Measurements from ENCODE around the gene RPS15.
"Not testable (repeated sequence)": the region's sequence is repeated elsewhere in the genome, so short reads cannot be mapped to it uniquely, and the experiment has no call there.

The RPS15 gene

DNA sequence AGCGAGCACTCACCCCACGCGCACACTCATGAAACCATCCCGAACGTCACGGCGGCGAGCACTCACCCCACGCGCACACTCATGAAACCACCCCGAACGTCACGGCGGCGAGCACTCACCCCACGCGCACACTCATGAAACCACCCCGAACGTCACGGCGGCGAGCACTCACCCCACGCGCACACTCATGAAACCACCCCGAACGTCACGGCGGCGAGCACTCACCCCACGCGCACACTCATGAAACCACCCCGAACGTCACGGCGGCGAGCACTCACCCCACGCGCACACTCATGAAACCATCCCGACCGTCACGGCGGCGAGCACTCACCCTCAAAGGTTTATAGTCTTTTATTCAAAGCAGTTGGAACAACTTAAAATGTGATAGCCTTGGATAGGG is 18.1 kb upstream of the RPS15 start:
- not testable (repeated sequence) for DNase-seq (ENCODE audit: low read depth in 2 of 2)

DNA sequence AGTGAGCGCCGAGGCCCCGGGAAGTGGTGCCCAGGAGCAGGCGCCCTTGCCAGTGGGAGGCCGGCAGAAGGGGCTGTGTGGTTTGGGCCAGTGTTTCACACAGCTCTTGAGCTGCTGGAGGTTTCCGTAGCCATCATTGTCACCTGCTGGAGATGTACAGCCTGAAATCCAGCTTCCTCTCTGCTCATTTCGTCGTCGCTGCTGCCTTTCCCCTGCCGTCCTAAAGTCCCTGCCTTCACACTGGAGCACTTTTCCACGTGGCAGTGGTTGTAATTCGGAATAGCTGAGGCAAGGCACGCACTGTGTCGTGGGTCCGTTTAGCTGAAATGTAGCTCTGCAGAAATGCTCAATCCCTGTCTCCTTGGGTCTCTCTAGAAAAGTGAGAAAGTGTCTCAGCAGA is 17.6 kb upstream of the RPS15 start:
- no peak for DNase-seq (ENCODE audit: low read depth in 2 of 2)

DNA sequence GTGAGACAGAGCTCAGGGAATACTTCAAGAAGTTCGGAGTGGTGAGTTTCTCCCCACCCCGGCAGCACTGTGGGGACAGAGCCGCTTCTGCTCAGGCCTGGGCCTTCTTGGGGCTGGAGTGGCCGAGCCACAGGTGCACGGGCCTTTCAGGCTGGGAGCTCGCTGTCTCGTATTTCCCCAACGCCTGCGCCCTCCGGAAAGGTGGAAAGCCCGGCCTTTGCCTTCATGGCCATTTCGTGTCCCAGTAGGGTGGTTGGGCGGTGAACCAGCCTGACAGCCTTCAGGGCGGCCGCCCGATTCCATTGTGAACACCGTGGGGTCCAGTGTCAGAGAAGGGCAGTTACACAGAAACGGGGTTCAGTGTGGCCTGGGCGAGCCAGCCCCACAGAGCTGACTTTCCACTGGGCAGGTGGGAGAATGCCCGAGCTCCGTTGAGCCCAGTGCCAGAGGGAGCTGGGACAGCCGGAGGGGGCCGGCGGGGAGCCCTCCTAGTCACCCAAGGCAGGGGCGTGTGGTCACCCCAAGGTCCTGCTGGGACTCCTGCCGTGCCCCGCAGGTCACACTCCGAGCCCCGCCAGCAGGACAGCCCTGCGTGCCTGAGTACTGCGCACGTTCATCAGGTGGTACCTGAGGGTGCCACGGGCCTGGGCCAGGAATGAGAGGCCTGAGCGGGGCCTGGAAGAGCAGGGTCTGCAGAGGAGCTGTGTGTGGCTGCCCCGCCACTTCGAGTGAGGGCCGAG is 16.8 kb upstream of the RPS15 start:
- no peak for DNase-seq (ENCODE audit: low read depth in 2 of 2)

DNA sequence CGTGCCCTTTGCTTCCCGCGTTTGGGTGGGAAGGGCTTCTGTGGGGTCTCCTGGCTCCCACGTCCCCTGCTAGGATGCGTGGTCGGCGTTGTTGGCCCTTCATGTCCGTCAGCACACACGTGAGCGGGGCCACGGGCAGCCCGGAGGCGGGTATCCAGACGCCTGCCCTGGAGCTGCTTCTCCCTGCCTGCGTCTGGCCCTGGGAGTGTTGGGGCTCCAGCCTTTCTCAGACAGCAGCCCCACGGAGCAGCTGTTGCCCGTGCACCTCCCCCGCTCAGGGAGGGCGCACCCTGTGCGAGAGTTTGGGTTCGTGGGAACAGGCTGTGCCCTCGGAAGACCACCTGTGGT is 16.3 kb upstream of the RPS15 start:
- no peak for DNase-seq (ENCODE audit: low read depth in 2 of 2)

DNA sequence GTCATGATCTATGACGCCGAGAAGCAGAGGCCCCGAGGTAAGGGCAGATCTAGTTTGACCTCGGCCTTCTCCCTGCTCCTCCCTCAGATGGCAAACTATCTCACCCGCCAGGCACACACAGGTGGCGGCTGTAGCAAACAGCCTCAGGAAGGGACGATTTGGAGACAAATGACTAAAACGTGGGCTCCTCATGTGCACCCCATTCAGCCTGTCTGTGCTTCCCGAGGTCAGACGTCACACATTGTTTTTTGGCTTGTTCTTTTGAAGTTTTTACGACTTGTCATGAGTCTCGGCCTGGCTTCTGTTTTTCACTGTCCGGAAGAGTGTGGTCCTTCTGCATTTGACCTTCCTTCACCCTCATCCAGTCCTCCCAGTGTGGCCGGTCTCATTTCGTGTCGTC is 15.8 kb upstream of the RPS15 start:
- DNase-seq (ENCODE audit: low read depth in 2 of 2), result no peak

DNA sequence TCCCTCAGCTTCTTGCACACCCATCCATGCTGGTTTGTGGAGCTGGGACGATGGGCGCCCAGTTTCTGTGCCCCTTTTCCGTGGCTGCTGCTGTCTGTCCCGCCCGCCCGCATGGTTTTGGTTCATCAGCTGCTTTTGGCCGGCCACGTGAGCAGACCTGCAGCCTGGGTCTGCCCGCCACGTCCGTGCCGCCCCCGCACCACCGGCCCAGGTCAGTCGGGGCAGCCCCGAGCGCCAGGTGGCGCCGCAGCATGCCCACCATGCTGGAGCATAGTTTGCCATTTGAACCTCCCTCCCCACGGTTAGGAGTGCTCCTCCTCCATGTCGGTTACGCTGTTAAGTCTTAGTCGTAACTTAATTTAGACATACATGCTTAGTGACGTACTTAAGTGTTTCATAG is 15.3 kb upstream of the RPS15 start:
- DNase-seq (ENCODE audit: low read depth in 2 of 2), result no peak

DNA sequence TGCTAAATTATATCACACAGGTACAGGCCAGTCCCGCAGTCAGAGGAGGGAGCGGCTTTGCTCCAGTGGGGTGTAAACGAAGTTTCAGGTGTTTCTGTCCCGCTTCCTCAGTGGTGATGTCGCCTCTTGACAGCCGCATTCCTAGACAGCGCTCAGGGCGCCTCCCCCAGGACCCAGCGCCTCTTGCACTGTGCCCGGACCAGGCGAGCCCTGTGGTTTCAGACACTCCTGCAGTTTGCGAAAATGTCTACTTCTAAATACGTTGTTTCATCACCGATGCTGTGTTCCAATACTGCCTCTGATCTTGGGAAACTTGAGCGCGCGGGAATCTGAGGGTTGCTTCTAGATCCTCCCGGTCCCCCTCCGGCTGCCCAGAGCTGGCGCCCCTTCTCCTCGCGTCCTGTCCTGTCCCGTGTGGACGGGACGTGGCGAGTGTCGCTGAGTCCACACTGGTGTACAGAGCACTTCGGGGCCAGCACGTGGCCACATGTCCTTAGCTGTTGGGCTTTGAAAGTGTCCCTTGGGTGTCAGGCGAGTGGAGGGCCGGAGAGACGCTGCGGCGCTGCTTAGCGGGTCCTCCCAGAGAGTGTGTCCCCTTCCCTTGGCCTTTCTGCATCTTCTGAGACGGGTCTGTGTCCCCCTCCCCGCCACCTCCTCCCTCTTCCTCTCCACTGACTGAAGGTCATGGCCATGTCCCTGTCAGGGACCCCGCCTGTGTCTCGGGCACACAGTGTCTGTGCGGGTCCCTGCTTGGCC is 14.6 kb upstream of the RPS15 start:
- no peak for DNase-seq (ENCODE audit: low read depth in 2 of 2)

DNA sequence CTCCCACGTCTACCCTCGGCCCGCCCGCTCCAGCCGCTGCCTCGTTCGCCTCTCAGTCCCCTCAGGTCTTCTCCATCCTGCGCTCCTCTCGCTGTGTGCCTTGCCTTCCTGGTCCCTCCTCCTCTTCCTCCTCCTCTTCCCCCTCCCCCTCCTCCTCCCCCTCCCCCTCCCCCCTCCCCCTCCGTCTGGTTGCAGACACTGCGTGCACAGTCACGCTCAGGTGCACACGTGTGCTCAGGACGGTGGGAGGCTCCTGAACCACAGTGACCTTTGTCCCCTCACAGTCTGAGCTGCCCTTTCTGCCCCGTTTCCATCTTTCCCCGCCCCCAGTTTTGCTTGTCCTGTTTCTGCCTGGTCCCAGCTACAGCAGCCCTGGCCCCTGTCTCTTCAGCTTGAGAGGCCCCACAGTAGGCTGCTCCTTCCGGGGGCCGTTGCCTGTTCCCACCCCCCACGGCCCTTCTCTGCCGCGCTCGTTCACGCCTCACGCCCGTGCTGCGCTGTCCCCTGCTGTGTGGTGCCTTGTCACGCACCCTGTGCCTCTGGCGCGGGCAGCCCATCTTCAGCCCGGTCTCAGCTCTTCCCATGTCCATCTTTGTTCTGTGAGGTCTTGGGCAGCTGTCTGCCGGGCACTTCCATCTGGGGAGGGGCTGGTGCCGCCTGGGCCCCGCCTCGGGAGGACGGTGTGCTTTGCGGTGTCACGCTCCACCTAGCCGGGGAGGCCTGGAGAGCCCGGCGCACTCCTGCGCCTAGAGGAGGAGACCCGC is 13.8 kb upstream of the RPS15 start:
- no peak for DNase-seq (ENCODE audit: low read depth in 2 of 2)

DNA sequence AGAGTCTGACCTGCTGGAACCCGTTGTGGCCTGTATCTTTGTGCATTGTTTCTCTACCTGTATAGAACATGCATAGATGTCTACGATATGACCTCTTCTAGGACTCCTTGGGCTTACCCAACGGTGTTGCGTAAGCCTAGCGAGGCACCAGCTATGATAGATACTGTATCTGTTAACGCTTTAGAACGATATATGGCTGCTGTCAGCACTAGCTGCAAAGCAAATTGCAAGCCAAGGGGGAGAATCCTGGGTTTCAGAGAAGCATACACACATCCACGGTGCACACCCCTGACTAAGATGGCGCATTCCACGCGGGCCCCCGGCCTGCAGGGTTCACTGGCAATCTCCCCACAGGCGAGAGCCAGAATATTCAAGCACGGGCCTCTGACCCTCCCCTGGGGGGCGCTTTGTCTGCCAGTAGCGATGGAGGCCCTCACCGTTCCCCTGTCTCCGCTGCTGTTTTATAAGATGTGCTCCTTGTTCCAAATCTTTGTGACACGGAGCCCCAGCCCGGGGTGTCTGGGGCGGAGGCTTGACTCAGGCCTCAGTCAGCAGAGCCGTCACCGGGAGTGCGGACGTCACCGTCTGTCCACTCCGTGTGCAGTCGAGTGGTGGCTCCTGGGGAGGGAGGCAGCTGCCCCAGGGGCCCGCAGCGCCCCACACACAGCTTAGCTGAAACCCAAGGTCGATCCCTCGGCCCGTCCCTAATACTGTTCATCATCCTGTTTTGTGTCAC is 12.9 kb upstream of the RPS15 start:
- DNase-seq (ENCODE audit: low read depth in 2 of 2), result no peak

DNA sequence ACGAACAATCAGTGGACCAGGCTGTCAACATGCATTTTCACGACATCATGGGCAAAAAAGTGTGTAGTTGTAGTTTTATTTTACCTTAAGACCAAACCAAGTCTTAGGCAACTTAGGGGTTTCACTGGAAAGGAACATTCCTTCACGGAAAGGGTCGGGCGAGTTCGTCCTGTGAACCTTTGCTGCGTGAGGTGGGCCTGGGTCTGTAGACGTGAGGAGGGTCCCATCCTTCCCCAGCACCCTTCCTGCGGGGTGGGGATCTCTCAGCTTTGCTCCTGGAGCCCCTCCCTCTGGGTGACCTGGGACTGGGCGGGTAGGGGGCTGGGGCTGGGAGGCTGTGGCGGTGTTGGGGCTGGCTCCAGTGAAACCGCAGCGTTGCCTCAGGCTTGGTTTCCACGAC is 12.3 kb upstream of the RPS15 start:
- no peak for DNase-seq (ENCODE audit: low read depth in 2 of 2)

DNA sequence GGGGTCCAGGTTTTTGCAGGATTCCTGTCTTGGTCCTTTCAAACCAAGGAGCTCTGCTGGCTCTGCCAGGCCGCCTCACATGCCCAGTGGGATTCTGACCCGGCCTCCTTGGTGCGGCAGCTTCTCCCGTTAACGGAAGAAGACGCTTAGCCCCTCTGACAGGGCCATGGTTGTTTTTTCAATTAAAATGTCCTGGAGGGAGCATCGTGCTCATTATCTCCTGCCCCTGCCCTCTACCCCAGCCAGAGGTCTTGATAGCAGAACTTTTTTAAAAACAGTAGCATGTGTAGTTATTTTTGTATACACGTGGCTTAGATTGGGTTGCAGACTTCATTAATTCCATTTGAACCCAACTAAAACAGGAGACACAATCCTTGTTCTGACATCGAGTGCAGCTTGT is 11.5 kb upstream of the RPS15 start:
- no peak for DNase-seq (ENCODE audit: low read depth in 2 of 2)

DNA sequence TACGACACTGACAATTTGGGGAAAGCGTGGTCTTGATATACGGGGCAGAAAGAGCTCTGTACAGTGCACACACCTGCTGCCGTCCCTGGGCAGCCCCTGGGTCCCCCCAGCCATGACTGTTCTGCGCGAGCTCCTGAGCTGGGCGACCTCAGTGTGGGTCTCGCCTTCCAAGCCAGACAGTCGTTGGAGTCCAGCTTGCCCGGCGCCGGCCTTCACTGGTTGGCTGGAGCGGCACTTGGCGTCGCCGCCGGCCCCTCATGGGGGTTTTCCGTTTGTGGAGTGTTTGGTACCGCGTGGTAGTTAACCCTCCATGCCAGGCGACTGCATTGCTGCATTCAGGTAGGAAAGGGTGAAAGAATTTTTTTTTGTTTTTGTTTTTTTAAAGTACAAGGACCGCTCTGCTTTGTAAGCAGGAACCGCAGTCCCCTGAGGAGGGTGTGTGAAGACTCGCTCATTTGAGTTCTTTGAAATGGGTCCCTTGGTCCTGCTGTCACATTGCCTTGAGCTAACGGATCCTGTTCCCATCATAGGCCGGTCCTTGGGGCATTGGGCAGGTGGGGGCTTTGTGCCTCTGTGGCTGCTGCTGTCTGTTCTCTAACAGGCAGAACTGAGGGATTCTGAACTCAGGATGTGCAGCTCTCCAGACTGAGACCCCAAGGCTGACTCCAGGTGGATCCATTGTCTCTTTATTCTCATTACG is 10.8 kb upstream of the RPS15 start:
- DNase-seq (ENCODE audit: low read depth in 2 of 2), result no peak

DNA sequence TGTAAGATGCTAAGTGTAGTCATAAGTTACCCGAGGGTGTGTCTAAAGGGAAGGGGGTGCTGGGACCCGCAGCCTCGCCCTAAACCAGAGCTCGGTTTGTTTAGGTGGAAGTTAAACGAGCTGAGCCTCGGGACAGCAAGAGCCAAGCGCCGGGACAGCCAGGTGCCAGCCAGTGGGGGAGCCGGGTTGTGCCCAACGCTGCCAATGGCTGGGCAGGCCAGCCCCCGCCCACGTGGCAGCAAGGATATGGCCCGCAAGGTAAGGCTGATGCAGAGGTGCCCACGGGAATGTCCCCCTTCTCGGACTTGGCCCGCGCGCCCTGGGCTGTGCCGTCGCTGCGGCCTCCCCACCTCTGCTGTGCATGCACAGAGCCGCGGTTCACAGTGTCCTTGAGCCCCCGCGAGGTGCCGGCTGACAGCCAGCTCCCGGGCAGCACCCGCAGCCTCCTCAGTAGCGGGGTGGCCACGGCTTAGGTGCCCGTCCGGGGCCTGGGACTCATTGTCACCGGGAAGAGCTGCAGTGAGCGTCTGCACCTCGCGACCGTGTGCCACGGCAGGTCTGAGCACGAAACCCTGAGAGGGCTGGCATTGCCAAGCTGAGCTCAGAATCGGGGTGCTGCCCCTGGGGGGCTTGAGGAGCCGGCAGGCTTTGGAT is 9.3 kb upstream of the RPS15 start:
- DNase-seq (ENCODE audit: low read depth in 2 of 2), result no peak

DNA sequence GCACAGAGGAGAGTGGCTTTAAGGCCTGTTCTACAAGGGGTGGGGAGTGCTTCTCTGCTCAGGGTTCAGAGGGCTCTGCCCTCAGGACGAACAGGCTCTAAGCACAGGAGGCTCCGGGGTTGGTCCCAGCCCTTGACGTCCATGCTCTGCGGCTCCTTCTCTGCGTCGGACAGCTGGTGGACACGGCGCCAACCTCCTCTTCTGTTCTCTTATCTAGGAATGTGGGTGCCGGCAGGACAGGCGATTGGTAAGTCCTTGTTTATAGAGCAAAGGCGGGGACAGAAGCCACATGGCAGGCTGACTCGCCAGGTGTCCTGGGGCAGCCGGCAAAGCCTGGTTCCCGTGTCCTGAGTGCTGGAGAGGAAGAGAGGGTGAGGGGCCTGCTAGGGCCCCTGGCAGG is 8.4 kb upstream of the RPS15 start:
- no peak for DNase-seq (ENCODE audit: low read depth in 2 of 2)

DNA sequence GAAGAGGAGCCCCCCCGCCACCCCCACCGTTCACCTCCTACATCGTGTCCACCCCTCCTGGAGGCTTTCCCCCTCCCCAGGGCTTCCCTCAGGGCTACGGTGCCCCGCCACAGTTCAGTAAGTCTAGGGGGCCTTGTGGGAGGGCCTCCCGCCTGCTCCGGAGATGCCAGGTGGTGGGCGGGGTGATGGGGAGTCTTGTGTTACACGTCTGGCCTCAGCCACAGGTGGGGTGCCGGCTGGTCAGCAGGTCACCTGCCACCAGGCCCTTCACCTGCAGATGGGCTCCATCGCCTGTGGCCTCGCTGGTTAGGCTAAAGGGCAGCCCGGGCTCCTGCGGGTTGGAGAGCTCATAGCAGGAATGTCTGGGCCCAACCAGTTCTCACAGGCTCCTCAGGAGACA is 8.0 kb upstream of the RPS15 start:
- DNase-seq (ENCODE audit: low read depth in 2 of 2), result no peak

DNA sequence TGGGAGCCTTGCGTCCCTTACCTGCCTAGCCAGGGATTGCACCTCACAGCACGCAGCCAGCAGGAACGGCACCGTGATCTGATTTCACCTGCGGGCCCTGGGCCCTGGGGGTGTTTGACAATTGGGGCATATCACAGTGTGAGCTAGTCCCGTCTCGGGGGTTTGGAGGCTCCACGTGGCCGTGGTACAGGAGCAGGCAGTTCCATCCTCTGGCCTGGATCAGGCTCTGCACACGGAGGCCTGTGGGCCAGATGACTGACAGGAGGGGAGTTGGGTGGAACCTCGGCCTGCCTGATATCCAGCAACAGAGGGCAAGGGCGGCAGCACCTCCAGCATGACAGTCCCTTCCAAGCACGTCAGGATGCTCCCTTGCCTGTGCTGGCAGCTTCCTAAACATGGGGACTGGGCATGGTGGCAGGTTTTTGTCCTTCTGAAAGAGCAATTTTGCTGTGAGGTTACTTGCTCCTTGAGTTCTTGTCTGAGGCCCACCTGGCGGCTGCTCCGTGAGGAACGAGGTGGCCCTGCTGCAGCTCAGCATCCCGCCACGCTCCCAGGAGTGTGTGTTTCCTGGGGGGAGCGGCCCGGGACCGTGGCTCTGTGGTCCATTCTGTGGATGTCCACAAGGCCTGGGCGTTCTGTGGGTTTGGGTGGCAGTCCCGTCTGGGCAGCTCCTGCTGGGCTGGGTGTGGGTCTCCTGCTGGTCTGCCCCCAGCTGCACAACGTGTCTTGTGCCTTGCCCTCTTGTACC is 6.3 kb upstream of the RPS15 start:
- no peak for DNase-seq (ENCODE audit: low read depth in 2 of 2)

DNA sequence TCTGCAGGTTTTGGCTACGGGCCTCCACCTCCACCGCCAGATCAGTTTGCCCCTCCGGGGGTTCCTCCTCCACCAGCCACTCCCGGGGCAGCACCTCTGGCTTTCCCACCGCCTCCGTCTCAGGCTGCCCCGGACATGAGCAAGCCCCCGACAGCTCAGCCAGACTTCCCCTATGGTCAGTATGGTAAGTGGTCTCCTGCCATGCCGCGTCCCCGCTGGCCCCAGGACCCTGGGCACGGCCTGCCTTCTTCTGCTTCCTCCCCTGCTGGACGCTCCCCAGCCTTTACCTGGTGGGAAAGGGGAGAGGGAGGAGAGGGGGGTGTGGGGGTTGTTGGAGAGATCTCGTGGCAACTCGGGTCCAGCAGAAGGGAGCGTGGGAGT is 5.7 kb upstream of the RPS15 start:
- no peak for DNase-seq (ENCODE audit: low read depth in 2 of 2)

DNA sequence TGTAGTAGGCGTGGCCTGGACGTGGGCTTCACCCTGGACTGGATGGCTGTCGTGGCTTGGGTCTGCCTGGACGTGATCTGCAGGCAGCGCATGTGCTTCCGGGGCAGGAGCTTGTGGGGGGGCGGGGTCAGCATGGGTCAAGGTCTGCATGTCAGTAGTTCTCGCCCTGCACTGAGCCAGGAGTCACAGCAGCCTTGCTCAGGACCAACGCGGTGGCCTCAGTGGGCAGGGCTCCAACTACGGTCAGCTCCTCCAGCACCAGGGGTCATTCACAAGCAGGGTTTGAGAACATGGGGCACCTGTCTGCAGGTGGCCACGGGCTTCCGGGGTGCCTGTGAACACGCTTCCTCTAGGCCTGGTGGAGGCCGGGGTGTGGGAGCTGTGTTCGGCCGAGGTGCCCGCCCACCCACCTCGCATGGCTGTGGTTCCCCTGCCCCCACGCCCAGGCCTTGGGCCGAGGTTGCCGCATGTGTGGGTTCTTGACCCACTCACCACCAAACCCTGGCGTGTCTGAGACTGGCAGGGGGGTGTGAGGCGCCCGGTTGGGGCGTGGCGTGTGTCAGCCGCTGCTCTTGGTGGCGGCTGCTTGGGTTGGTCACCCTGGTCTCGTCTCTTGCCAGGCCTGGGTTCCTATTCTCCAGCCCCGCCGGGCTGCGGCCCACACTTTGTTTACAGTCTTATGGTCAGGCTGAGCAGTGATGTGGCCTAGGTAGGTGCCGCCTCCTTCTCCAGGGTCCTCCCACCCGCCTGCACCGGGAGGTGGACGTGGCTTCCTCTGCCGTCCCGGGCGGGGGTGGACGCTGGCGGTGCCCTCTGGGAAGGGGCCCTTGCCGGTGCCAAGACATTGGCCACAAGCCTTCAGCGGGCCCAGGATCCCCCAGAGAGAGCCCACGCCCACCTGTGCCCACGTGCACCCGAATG is 4.8 kb upstream of the RPS15 start:
- no peak for DNase-seq (ENCODE audit: low read depth in 2 of 2)

DNA sequence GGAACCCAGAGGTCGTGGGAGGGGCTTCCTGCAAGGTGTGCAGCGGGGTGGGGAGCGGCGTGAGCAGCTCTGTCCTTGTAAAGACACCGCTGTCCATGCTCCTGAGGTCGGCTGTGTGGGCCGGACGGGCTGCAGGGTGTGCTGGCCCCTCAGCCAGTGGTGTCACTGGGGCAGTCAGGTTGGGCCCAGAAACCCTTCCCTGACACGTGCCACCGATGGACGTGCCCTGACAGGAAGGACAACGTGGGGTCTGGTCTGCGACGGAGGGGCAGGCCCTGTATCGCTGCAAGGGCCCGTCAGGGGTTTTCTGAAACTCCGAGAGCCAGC is 4.2 kb upstream of the RPS15 start:
- no peak for DNase-seq (ENCODE audit: low read depth in 2 of 2)

Data from stimulated activated CD8-positive, alpha-beta memory T cell treated with anti-CD3 and anti-CD28 coated beads, Interleukin-7, amount 100 ng/mL, for 4 hours (primary cell).